OCI-LY1 (cell line): ENCODE data around the gene TNNT1.
A peak's percentile ranks its signal among the peaks of the same experiment; 100 is the strongest.

Experiments
- H2AFZ ChIP-seq: fragments of 200-600 bp; sonication (generic), shearing (Covaris generic); 2 replicates; pipeline ENCODE4 v1.6.0; 2014; ENCODE audit warnings: antibody characterized with exemption, mild to moderate bottlenecking, low read length
- H3F3A ChIP-seq: fragments of 200-600 bp; sonication (generic), shearing (Covaris generic); 2 replicates; pipeline ENCODE4 v1.6.0; 2014; ENCODE audit warnings: mild to moderate bottlenecking, antibody characterized with exemption, low read length, moderate library complexity; ENCODE audit not compliant: insufficient read depth
- H3K27ac ChIP-seq: fragments of 200-600 bp; sonication (generic); 2 replicates; pipeline ENCODE4 v1.5.1; 2014; ENCODE audit warnings: low read length, mixed run types, mild to moderate bottlenecking, low read depth; ENCODE audit not compliant: poor library complexity, severe bottlenecking
- H3K27me3 ChIP-seq: fragments of 200-600 bp; sonication (generic); 2 replicates; pipeline ENCODE4 v1.6.0; 2014; ENCODE audit warnings: antibody characterized with exemption, mild to moderate bottlenecking, low read length, moderate library complexity; ENCODE audit not compliant: insufficient read depth
- H3K36me3 ChIP-seq: fragments of 200-600 bp; sonication (generic); 2 replicates; pipeline ENCODE4 v1.6.1; 2014; ENCODE audit warnings: mild to moderate bottlenecking, antibody characterized with exemption, low read length, moderate library complexity, mixed read lengths; ENCODE audit not compliant: insufficient read depth
- H3K4me1 ChIP-seq: fragments of 200-600 bp; sonication (generic); 2 replicates; pipeline ENCODE4 v1.5.1; 2014; ENCODE audit warnings: mild to moderate bottlenecking, low read length, moderate library complexity; ENCODE audit not compliant: insufficient read depth, severe bottlenecking
- H3K4me2 ChIP-seq: fragments of 200-600 bp; sonication (generic), shearing (Covaris generic); 2 replicates; pipeline ENCODE4 v1.6.1; 2014; ENCODE audit warnings: low read length
- H3K4me3 ChIP-seq: fragments of 200-600 bp; sonication (generic); 2 replicates; pipeline ENCODE4 v1.5.1; 2014; ENCODE audit warnings: low read length, low read depth, mild to moderate bottlenecking, mixed read lengths; ENCODE audit not compliant: poor library complexity, severe bottlenecking
- H3K79me2 ChIP-seq: fragments of 200-600 bp; shearing (Covaris generic); 2 replicates; pipeline ENCODE4 v1.6.1; 2016; ENCODE audit warnings: mixed run types, low read length, mixed read lengths; ENCODE audit not compliant: insufficient read depth
- H3K9ac ChIP-seq: fragments of 200-600 bp; sonication (generic), shearing (Covaris generic); 2 replicates; pipeline ENCODE4 v1.6.1; 2014; ENCODE audit warnings: mild to moderate bottlenecking, low read length, mixed read lengths
- H3K9me2 ChIP-seq: fragments of 200-600 bp; sonication (generic), shearing (Covaris generic); 2 replicates; pipeline ENCODE4 v1.6.1; 2014; ENCODE audit warnings: low read depth, mild to moderate bottlenecking, low read length, mixed read lengths
- H3K9me3 ChIP-seq: fragments of 200-600 bp; shearing (Covaris generic); 2 replicates; pipeline ENCODE4 v1.6.1; 2014; ENCODE audit warnings: low read length, mixed read lengths
- H4K20me1 ChIP-seq: fragments of 200-600 bp; sonication (generic), shearing (Covaris generic); 2 replicates; pipeline ENCODE4 v1.6.0; 2016; ENCODE audit warnings: mild to moderate bottlenecking, low read length; ENCODE audit not compliant: insufficient read depth
- CTCF ChIP-seq: fragments of 200-600 bp; sonication (generic), shearing (Covaris generic); IDR thresholded peaks from 2 replicates; pipeline ENCODE4 v1.5.1; 2017; ENCODE audit warnings: mild to moderate bottlenecking, antibody characterized with exemption, low read length, moderate library complexity, mixed read lengths
- EZH2 ChIP-seq: fragments of 200-600 bp; sonication (generic), shearing (Covaris generic); IDR thresholded peaks from 2 replicates; pipeline ENCODE4 v1.8.0; 2017; ENCODE audit warnings: borderline replicate concordance, mixed run types, mild to moderate bottlenecking, antibody characterized with exemption, low read length, moderate library complexity, mixed read lengths

Gene TNNT1

DNA sequence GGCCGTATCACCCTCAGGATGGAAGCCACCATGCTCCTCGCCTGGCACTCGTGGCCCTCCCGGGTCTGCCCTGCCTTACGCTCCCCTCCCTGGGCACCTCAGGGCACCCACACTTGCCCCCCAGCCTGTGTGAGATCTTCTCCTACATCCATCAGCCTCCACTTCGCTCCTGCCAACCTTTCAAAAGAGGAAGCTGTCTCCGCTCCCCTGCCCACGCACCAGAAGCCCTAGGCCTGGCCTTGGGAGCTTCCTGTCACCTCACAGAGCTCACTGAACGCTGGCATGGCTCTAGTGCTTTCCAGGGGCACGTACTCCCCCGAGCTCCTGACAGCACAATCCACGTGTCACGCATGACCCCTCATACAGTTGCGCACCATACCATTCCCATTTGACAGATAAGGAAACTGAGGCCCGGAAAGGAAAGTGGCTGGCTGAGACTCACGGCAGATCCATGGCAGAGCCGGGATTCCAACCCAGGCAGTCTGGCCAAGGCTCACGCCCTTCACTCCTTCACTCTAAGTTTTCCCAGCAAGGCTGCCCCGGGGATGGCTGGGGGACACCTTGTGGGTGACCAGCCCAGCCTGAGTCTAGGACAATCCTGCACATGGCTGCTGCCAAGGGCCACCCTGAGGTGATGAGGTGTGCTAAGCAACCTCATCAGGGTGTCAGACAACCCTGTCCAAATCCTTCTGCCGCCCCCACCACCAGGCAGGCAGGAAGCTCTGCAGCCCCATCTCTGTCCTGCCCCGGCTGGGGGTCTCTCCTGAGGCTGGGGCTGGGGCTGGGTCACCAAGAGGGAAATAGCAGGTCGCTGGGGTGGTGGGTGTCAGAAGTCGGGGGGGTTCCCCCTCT lies 50.9 kb downstream of the TNNT1 start:
- TF ChIP-seq EZH2 (no peak), CTCF (no peak)
- Histone ChIP-seq H3K4me1 (peaks cover 11% of the 10 kb centered on the region), H3F3A (no peaks in the 10 kb centered on the region), H3K27ac (peak overlapping the region; percentile 21), H3K4me2 (no peak overlapping the region), H3K9me2 (no peaks in the 10 kb centered on the region), H3K36me3 (peaks cover 21% of the 10 kb centered on the region), H3K4me3 (no peak overlapping the region), H4K20me1 (no peaks in the 10 kb centered on the region), H3K9me3 (no peaks in the 10 kb centered on the region; the same call in 1 of the 2 replicates), H3K9ac (no peak overlapping the region; the same call in 1 of the 2 replicates), H2AFZ (no peak overlapping the region), H3K79me2 (no peaks in the 10 kb centered on the region), H3K27me3 (no peaks in the 10 kb centered on the region)

GRCh38 chr19:55096061-55096701 lies 52.8 kb downstream of the TNNT1 start:
- Histone ChIP-seq H3K27me3 (no peaks in the 10 kb centered on the region), H3K4me1 (peaks cover 11% of the 10 kb centered on the region), H3K4me3 (no peak overlapping the region), H3K9me2 (no peaks in the 10 kb centered on the region), H3F3A (no peaks in the 10 kb centered on the region), H4K20me1 (no peaks in the 10 kb centered on the region), H3K27ac (no peak overlapping the region), H3K4me2 (no peak overlapping the region), H3K9me3 (no peaks in the 10 kb centered on the region), H3K79me2 (no peaks in the 10 kb centered on the region), H2AFZ (no peak overlapping the region), H3K9ac (no peak overlapping the region), H3K36me3 (peaks cover 12% of the 10 kb centered on the region; the same call in 1 of the 2 replicates)
- TF ChIP-seq CTCF (no peak; the same call in 1 of the 2 replicates), EZH2 (no peak)

DNA sequence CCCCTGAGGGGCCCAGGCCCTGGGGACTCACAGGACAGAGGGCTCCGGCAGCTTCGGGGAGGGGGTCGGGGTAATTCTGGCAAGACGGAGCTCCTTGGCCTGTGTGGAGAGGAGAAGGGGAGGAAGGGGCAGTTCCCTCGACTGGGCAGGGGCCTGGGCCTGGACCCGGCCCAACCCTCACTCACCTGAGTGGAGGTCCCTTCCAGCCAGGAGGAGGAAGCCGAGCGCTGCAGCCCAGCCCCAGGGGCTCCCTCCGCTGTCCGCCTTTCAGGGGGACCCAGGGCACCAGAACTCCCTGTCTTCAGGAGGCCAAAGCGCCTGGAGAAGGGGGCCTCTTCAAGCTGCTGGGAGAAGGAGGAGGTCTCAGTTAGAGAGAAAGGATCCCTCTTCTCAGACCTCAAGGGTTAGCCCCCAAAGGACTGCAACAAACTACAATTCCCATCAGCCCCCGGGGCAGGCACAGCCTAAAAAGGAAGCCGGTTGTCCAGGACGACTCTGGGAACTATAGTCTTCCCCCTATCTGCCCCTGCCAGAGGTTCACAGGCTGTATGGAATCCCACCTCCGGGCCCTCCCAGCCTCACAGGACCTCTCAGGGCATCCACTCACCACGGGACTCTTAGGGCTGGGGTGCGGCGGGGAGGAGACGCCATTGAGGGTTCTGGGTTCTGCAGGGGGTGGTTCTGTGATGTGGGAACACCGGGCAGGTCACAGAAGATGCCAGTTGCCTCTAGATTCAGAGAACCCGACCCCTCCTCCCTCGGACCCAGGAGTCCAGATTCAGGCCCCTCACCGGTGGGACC lies 53.5 kb downstream of the TNNT1 start:
- Histone ChIP-seq H4K20me1 (no peaks in the 10 kb centered on the region), H3K9me2 (no peaks in the 10 kb centered on the region), H3K27ac (no peak overlapping the region), H2AFZ (no peak overlapping the region), H3K79me2 (no peaks in the 10 kb centered on the region), H3K36me3 (peaks cover 18% of the 10 kb centered on the region; the same call in 1 of the 2 replicates), H3K4me2 (no peak overlapping the region), H3K27me3 (no peaks in the 10 kb centered on the region), H3K9me3 (no peaks in the 10 kb centered on the region), H3F3A (no peaks in the 10 kb centered on the region), H3K9ac (no peak overlapping the region), H3K4me1 (peaks cover 11% of the 10 kb centered on the region), H3K4me3 (no peak overlapping the region)
- TF ChIP-seq EZH2 (no peak), CTCF (no peak)
